ENCODE data around the gene CADPS. TPM values are rescaled to one million over a fixed set of nuclear protein-coding genes. Genes with fewer than 3 reads are reported as not detected.

The CADPS gene
- total RNA-seq, 2 donors from 2014 or later = 11.7 to 20.8 TPM

GRCh38 chr3:62615258-62615849 is 259.9 kb downstream of the CADPS start:
- H3K27me3 Mint-ChIP-seq (ENCODE audit: insufficient read depth) = peaks cover 3% of the 10 kb centered on the region
- Histone ChIP-seq H3K36me3 (ENCODE audit: control insufficient read depth, insufficient read depth, low read length) (no peaks in the 10 kb centered on the region), H3K4me1 (ENCODE audit: control insufficient read depth, insufficient read depth, low read length) (no peaks in the 10 kb centered on the region), H3K27ac (ENCODE audit: low read depth, low read length) (no peak overlapping the region), H3K9me3 (ENCODE audit: control insufficient read depth, low read length) (no peaks in the 10 kb centered on the region), H3K27me3 (ENCODE audit: control insufficient read depth, insufficient read depth, low read length, poor library complexity, severe bottlenecking) (no peaks in the 10 kb centered on the region), H3K4me3 (ENCODE audit: low read length) (no peak overlapping the region), H3K9ac (ENCODE audit: extremely low read depth, low read length, poor library complexity, severe bottlenecking) (no peak overlapping the region)
- H3K4me3 Mint-ChIP-seq = no peak overlapping the region
- no peaks in the 10 kb centered on the region for H3K9me3 Mint-ChIP-seq
- no peaks in the 10 kb centered on the region for H3K36me3 Mint-ChIP-seq (ENCODE audit: low read depth)
- no peak for TF ChIP-seq CTCF (conservative IDR thresholded peaks at IDR 0.05)
- H3K27ac Mint-ChIP-seq = no peak overlapping the region
- peaks cover 5% of the 10 kb centered on the region for H3K4me1 Mint-ChIP-seq
- WGBS, 2 experiments (ENCODE audit: insufficient coverage in 1 of 2, insufficient read length in 1 of 2) = 17 to 71% methylated on average over 1 to 4 of the region's 5 CpGs
- DNase-seq = no peak

GRCh38 chr3:62614527-62614926 is 260.7 kb downstream of the CADPS start:
- no peak overlapping the region for H3K4me3 ChIP-seq (ENCODE audit: low read length)
- no peaks in the 10 kb centered on the region for H3K27me3 ChIP-seq (ENCODE audit: control insufficient read depth, insufficient read depth, low read length, poor library complexity, severe bottlenecking)
- no peaks in the 10 kb centered on the region for H3K9me3 ChIP-seq (ENCODE audit: control insufficient read depth, low read length)
- H3K4me1 ChIP-seq (ENCODE audit: control insufficient read depth, insufficient read depth, low read length) = no peaks in the 10 kb centered on the region
- Mint-ChIP-seq H3K4me1 (peaks cover 2% of the 10 kb centered on the region), H3K36me3 (ENCODE audit: low read depth) (no peaks in the 10 kb centered on the region), H3K4me3 (no peak overlapping the region), H3K27ac (no peak overlapping the region), H3K27me3 (ENCODE audit: insufficient read depth) (peaks cover 3% of the 10 kb centered on the region), H3K9me3 (no peaks in the 10 kb centered on the region)
- no peak overlapping the region for H3K9ac ChIP-seq (ENCODE audit: extremely low read depth, low read length, poor library complexity, severe bottlenecking)
- no peak for DNase-seq
- 88 to 100% methylated on average over 1 of the region's 1 CpG for WGBS, 2 experiments (ENCODE audit: insufficient coverage in 1 of 2, insufficient read length in 1 of 2)
- no peaks in the 10 kb centered on the region for H3K36me3 ChIP-seq (ENCODE audit: control insufficient read depth, insufficient read depth, low read length)
- no peak for TF ChIP-seq CTCF (conservative IDR thresholded peaks at IDR 0.05)
- H3K27ac ChIP-seq (ENCODE audit: low read depth, low read length) = no peak overlapping the region

DNA sequence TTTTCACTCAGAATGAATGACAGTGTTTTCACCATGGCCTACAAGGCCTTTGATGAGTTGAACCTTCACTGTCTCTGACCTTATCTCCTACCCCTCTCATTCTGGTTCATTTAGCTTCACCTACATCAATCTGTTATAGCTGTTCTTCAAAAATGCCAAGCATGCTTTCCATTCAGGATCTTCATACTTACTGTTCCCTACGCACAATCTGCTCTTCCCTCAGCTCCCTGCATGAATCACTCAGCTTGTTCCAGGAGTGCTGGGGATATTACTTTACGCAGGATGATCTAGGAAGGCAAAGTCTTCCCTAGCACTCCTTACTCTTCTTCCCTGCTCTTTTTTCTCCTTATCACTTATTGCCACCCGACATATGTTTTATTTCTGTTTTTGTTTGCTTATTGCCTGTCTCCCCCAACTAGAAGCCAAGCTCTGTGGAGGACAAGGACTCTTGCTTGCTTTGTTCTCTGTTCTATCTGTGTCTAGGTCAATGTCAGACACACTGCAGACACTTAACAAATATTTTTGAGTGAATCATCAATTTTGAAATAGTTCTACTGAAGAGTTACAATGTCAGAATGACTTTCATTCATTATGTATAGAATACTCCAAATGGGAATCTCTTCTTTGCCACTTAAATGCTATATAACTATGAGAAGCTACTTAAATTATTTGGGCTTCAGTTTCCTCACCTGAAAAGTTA is 263.5 kb downstream of the CADPS start:
- H3K9me3 ChIP-seq (ENCODE audit: control insufficient read depth, low read length) = peaks cover 8% of the 10 kb centered on the region
- H3K27me3 Mint-ChIP-seq (ENCODE audit: insufficient read depth) = peaks cover 2% of the 10 kb centered on the region
- no peak for TF ChIP-seq CTCF (conservative IDR thresholded peaks at IDR 0.05)

More for the DNA sequence above, 263.5 kb downstream of the CADPS start:
- Histone ChIP-seq H3K27ac (ENCODE audit: low read depth, low read length) (no peak overlapping the region), H3K9ac (ENCODE audit: extremely low read depth, low read length, poor library complexity, severe bottlenecking) (no peak overlapping the region), H3K4me3 (ENCODE audit: low read length) (no peak overlapping the region), H3K4me1 (ENCODE audit: control insufficient read depth, insufficient read depth, low read length) (no peaks in the 10 kb centered on the region), H3K27me3 (ENCODE audit: control insufficient read depth, insufficient read depth, low read length, poor library complexity, severe bottlenecking) (no peaks in the 10 kb centered on the region), H3K36me3 (ENCODE audit: control insufficient read depth, insufficient read depth, low read length) (no peaks in the 10 kb centered on the region)
- Mint-ChIP-seq H3K9me3 (peaks cover 5% of the 10 kb centered on the region), H3K36me3 (ENCODE audit: low read depth) (no peaks in the 10 kb centered on the region), H3K4me3 (no peak overlapping the region), H3K4me1 (no peaks in the 10 kb centered on the region), H3K27ac (no peak overlapping the region)
- DNase-seq = no peak
- 90 to 94% methylated on average over 2 to 3 of the region's 3 CpGs for WGBS, 2 experiments (ENCODE audit: insufficient coverage in 1 of 2, insufficient read length in 1 of 2)

All from endodermal cell (in vitro differentiated cells).